ENCODE results near the gene CDH4. TPM values are rescaled to one million over a fixed set of nuclear protein-coding genes. Genes with fewer than 3 reads are reported as not detected.

Gene CDH4
- total RNA-seq, 4 donors from 2014 or later = not detected

DNA sequence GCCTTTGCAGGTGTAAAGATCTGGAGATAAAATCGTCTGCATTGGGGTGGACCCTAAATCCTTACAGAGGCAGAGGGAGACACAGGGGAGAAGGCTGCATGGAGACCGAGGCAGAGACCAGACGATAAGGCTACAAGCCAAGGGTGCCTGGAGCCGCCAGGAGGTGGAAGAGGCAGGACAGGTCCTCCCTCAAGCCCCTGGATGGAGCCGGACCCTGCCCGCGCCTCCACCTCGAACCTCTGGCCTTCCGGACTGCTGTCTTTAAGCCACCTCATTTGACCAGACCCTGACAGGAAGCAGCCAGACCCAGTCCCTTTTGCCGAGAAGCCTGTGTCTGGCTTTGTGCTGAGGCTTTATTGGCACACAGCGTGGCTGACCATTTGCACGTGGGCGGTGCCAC lies 629.8 kb downstream of the CDH4 start:
- in situ Hi-C loops (cut with MboI; ENCODE audit: low pct_ligation_motif_present in 1 of 4, low pct_unique_long_range_greater_than_20kb in 1 of 4, low sequenced_read_pairs in 3 of 4) (no loop called here), intact Hi-C loops (cut with DNase I; ENCODE audit: low total_unique reads) (no loop called here)
- Histone ChIP-seq H3K36me3 (no peaks in the 10 kb centered on the region), H3K9me3 (no peaks in the 10 kb centered on the region), H3K4me1 (no peaks in the 10 kb centered on the region), H3K27me3 (peaks cover 7% of the 10 kb centered on the region), H3K27ac (no peak overlapping the region), H3K4me3 (no peak overlapping the region)
- TF ChIP-seq POLR2AphosphoS5 (IDR thresholded peaks at IDR 0.05) = no peak
- no peak for TF ChIP-seq EP300 (IDR thresholded peaks at IDR 0.05; ENCODE audit: low read depth)
- TF ChIP-seq, protein P1, sequence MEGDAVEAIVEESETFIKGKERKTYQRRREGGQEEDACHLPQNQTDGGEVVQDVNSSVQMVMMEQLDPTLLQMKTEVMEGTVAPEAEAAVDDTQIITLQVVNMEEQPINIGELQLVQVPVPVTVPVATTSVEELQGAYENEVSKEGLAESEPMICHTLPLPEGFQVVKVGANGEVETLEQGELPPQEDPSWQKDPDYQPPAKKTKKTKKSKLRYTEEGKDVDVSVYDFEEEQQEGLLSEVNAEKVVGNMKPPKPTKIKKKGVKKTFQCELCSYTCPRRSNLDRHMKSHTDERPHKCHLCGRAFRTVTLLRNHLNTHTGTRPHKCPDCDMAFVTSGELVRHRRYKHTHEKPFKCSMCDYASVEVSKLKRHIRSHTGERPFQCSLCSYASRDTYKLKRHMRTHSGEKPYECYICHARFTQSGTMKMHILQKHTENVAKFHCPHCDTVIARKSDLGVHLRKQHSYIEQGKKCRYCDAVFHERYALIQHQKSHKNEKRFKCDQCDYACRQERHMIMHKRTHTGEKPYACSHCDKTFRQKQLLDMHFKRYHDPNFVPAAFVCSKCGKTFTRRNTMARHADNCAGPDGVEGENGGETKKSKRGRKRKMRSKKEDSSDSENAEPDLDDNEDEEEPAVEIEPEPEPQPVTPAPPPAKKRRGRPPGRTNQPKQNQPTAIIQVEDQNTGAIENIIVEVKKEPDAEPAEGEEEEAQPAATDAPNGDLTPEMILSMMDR (IDR thresholded peaks at IDR 0.05) = no peak
- no peak for TF ChIP-seq POLR2A (IDR thresholded peaks at IDR 0.05)
- WGBS, 2 donors (ENCODE audit: low coverage in 1 of 2) = 84% methylated on average over 10 of the region's 13 CpGs; no CpG with 5 or more reads in 1 of the 2 donors
- DNase-seq = no peak

DNA sequence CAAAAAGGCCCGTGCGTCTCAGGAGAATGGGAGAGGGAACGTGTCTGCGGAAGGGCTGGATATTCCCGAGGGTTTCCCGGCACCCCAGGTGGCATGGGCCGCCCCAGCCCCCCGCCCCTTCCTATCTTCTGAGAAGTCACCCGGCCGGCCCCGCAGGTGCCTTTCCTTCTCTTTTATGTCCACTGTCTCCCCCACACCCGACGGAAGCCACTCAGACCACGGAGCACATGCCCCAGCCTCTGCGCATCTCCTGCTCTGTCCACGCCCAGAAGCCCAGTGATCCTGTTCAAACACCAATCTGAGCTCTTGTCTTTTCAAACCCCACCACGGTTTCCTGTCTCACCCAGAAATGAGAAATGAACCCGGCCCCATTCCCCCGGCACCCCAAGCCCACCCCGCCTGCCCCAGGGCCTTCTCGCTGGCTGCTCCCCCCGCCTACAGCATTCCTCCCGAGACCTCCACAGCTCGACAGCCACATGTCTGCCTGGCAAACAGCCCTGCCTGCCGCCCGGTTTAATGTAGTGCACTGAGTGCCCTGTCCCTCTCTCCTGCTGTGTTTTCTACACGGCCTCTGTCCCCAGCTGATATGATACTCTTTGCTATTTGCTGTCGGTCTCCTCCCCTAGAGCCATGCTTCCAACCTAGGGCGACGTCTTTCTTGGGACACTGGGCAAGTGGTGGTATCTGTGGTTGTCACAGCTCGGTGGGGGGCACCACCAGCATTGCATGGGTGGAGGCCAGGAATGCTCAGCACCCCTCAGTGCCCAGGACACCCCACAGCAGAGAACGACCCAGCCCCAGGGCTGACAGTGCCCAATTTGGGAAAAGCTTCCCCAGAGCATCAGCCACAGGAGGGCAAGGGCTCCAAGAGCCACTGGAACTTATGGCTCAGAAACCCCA lies 630.9 kb downstream of the CDH4 start:
- Histone ChIP-seq H3K27ac (no peak overlapping the region), H3K9me3 (no peaks in the 10 kb centered on the region), H3K4me1 (no peaks in the 10 kb centered on the region), H3K36me3 (no peaks in the 10 kb centered on the region), H3K27me3 (peaks cover 9% of the 10 kb centered on the region), H3K4me3 (no peak overlapping the region)
- no peak for DNase-seq
- TF ChIP-seq POLR2AphosphoS5 (IDR thresholded peaks at IDR 0.05) (no peak), EP300 (IDR thresholded peaks at IDR 0.05; ENCODE audit: low read depth) (no peak)
- TF ChIP-seq, protein P1 (IDR thresholded peaks at IDR 0.05) = no peak
- 58 to 70% methylated on average over 12 to 32 of the region's 32 CpGs for WGBS, 2 donors (ENCODE audit: low coverage in 1 of 2)
- intact Hi-C loops (cut with DNase I; ENCODE audit: low total_unique reads) (no loop called here), in situ Hi-C loops (cut with MboI; ENCODE audit: low pct_ligation_motif_present in 1 of 4, low pct_unique_long_range_greater_than_20kb in 1 of 4, low sequenced_read_pairs in 3 of 4) (no loop called here)

DNA sequence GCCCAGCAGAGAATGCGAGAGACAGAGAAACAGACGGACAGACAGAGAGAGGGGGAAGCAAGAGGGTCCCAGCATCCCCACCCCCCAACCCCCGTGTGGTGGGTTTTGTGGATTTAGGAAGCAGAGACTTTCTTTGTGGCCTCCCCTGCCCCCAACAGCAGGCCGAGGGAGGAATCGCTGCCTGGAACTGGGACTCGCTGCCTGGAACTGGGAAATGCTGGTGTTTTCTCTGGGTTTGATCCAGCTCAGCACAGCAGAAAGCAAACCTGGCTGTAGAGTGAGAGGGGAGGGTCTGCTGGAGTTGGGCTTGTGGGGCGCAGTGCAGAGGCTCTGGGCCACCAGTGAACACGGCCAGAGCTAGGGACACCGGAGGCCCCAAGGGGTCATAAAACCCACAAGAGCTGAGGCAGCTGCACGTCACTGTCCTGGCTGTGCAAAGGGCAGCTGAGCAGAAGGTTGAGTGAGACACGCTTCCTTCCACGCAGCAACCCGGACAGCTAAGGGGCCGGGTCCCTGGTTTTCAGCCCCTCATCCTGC lies 631.9 kb downstream of the CDH4 start:
- in situ Hi-C loops (cut with MboI; ENCODE audit: low pct_ligation_motif_present in 1 of 4, low pct_unique_long_range_greater_than_20kb in 1 of 4, low sequenced_read_pairs in 3 of 4) = no loop called here
- peaks cover 11% of the 10 kb centered on the region for H3K27me3 ChIP-seq

More for the DNA sequence above, 631.9 kb downstream of the CDH4 start:
- no peak for DNase-seq
- WGBS, 2 donors (ENCODE audit: low coverage in 1 of 2) = 53 to 70% methylated on average over 4 to 14 of the region's 14 CpGs
- H3K4me1 ChIP-seq = no peaks in the 10 kb centered on the region
- H3K4me3 ChIP-seq = no peak overlapping the region
- intact Hi-C loops (cut with DNase I; ENCODE audit: low total_unique reads) = no loop called here
- no peaks in the 10 kb centered on the region for H3K9me3 ChIP-seq
- no peak overlapping the region for H3K27ac ChIP-seq
- no peaks in the 10 kb centered on the region for H3K36me3 ChIP-seq
- TF ChIP-seq POLR2A (IDR thresholded peaks at IDR 0.05) (no peak), EP300 (IDR thresholded peaks at IDR 0.05; ENCODE audit: low read depth) (no peak), POLR2AphosphoS5 (IDR thresholded peaks at IDR 0.05) (no peak)
- TF ChIP-seq, protein P1 (IDR thresholded peaks at IDR 0.05) = no peak
